Measurements from ENCODE around the gene HSPA14.

- TF ChIP-seq CTCF (IDR thresholded peaks at IDR 0.05; ENCODE audit: low read length) (no peak), EZH2phosphoT487 (IDR thresholded peaks at IDR 0.05; ENCODE audit: low read length) (no peak)
Observed at GRCh38 chr10:14906765-14907164, 68.7 kb downstream of the HSPA14 start.
